NCI-H1436 (cell line): ENCODE data around the gene ADGRB3.
"Not testable (repeated sequence)": the region's sequence is repeated elsewhere in the genome, so short reads cannot be mapped to it uniquely, and the experiment has no call there.

Experiments
- DNase-seq: peaks from one replicate; lab custom pipeline; 2025; lab: John Stamatoyannopoulos, UW

The ADGRB3 gene

GRCh38 chr6:69265090-69265489 lies 630.0 kb downstream of the ADGRB3 start:
- no peak for DNase-seq

DNA sequence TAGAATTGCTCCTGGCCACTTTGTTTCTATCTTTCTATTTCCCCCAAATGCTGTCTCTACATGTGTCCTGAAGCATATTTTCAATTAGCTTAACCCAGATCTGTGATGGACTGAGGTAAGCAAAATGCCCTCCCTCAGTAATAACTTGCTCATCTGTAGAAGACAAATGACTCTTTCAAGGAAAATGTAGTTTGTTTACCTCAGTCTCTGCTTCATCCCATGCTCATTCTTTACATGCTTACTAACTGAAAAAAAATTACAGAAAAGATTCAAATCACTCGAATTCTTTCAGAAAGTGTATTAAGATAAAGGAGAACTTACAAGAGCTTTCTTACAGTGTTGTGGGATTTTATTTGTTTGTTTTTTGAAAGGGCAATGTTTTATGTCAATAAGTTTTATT lies 630.6 kb downstream of the ADGRB3 start:
- no peak for DNase-seq

- no peak for DNase-seq
These were observed 641.1 kb downstream of the ADGRB3 start for GRCh38 chr6:69276204-69276603.

DNA sequence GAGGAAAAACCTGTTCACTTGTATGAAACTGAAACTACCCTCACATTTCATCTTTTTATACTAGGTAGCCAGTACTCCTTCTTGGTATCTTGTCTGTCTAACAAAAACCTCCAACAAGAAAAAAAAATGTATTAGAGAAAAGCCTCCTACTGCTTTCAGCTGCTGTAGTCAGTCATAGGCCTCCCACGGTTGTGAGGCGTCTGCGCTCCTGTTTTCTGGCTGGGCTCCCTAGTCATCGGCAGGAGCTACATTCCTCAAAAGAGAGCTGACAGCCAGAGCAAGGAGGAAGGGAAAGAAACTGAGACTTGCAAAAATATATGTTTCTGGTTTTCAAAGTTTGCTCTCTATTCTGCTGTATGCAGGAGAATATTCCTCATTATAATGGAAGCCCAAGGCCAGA lies 644.7 kb downstream of the ADGRB3 start:
- DNase-seq = no peak

- DNase-seq = no peak
These were observed 645.8 kb downstream of the ADGRB3 start for GRCh38 chr6:69280858-69281257.

- DNase-seq = no peak
These were observed 649.2 kb downstream of the ADGRB3 start for GRCh38 chr6:69284176-69284730.

- DNase-seq = no peak
These were observed 650.0 kb downstream of the ADGRB3 start for GRCh38 chr6:69285054-69285453.

DNA sequence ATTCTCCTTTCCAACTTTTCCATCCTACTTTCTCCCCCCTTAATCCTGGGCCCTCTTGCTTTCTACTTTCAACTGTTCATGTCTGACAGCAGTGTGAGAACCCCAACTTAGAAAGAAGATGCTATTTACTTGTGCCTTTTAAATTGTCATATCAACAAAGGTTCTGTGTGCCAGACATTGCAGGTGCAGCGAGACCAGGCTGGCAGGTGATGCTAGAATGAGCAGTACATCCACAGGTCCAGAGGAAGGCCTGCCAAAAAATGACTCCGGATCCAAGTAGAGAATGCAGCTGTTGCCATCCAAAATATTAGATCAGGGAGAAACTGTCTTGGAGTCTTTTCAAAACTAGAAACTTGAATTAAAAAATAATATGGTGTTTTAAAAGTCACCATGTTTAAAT lies 651.2 kb downstream of the ADGRB3 start:
- DNase-seq = no peak

GRCh38 chr6:69288198-69288597 lies 653.1 kb downstream of the ADGRB3 start:
- not testable (repeated sequence) for DNase-seq

DNA sequence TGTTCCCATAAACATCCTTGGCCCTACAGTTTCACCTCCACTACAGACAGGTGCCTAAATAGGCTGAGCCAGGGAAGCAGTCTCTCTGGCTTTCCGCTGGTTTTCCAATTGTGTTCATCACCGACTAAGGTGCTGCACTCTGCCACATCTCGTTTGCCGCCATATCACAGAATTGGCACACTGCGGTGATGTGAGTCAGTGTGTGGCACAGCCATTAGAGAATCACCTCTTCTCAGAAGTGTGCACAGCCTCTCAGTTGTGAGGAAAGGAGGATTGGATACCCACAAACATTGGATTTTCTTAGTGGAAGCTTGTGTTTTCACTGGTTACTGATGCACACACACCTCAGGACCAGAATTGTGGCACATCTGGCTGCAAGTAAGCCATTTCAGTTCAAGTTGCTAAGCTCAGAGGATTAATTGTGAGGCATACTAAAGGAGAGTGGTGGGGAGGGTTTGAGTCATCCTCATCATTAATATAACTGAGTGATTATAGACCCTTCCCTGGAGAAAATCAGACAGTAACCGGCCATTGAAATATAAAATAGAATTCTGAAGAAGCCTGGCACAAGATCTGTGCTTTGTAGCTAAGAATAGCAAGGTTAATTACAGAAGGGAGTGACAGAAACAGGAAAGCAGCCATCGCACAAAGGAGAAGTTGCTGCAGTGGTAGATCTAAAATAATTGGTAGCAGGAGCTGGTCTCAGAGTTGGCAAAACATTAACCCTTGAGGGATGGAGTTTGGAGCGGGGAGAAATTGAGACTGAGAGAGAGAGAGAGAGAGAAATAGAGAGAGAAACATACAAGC lies 654.8 kb downstream of the ADGRB3 start:
- DNase-seq = no peak

DNA sequence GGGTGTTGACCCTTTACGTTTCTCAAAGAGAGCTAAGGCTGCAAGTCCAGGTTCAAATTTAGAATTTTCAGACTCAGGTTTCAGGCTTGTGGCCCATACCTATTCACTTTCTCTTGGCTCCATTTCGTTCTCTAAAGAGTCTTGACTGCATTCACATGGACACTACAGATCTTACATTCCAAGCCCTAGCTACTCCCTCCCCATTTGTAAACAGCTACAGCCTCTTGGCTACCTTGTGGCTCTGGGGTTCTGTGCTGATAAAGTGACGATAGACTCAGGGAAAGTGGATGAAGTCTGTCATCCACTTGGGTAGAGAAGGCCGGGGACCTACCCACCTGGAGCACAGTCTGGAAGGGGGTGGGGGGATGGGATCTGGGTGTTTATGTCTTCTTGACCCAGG lies 658.4 kb downstream of the ADGRB3 start:
- no peak for DNase-seq

- DNase-seq = no peak
These were observed 659.3 kb downstream of the ADGRB3 start for GRCh38 chr6:69294407-69294806.

DNA sequence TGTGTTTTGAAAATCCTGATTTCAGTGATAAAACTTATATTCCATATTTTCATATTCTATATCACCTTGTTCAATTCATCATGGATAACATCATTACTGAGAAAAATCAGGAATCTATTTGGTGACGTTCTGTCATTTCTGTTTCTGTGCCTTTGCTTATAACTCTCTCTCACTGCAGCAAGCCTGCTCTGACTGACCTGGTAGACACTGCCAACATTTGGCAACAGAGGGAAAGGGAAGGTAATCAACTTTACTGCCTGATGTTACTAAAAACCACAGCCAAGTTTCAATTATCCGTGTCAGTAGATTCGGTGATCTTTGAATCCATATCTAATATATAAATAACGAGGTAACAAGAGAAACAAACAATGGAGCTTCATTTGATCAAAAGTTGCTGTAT lies 659.8 kb downstream of the ADGRB3 start:
- DNase-seq = no peak

DNA sequence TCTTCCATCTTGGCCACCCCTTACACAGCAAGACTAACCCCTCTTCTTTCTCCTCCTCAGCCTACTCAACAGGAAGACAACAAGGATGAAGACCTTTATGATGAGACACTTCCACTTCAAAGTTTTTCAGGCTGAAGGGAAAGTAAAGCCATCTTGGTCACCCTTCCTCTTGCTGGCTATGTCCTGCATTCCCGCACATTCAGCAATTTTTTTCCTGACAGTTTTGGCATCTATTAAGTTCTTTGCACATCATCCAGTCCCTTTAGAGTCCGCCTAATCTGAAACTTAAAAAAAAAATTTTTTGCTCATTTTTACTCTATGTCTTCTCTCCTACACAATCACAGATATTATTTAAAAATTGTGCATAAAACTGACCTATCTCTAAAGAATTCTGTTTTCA lies 668.3 kb downstream of the ADGRB3 start:
- no peak for DNase-seq

DNA sequence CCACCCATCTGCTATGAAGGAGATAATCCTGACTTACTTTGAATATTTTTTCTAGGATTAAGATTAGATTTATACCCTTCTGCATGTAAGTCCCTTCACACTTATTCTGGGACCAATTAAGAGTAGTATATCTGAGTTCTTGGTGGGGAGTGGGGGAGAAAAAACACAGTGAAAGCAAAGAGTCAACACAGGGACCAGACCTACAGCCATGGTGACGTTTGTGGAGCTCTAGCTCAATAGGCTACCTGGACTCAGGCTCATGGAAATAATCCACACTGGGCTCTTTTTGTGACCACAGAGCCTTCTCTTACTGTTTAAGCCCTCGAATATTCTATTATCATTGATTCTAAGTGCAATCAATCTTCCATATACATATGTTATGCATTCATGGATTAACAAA lies 670.4 kb downstream of the ADGRB3 start:
- no peak for DNase-seq

GRCh38 chr6:69308584-69308983 lies 673.5 kb downstream of the ADGRB3 start:
- no peak for DNase-seq

DNA sequence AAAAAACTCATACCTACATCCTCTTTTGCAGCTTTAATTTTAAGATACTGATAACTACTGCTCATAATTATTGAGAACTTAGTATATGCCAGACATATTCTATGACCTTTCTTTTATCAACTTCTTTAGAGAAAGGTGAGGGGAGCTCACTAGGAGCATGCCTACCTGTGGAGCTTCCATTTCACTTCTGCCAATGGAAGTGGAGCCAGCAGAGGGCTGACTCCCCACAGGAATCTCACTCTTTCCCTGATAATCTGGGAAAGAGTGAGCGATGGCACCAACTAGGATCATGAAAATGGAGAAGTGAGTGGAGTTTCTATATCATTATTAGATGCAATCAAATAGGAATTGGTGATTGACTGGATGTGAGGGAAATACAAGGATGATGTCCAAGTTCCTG lies 676.8 kb downstream of the ADGRB3 start:
- DNase-seq = no peak

DNA sequence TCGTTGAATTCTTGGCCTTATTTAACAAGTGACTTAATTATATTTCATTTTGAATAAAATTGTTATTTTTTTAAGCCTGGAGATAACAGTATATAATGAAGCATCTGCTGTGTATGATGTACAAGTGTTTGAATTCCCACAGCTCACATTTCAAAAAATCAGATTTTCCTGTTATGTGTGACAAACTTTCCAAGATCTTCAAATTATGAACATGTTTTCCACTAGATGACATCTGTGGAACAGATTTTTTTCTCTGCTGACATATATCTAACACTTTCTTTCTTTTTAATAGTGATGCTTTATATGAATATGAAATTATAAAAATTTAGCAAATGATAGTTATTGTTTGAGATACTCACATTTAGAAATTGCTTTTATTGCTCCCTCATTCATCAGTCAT lies 678.9 kb downstream of the ADGRB3 start:
- DNase-seq = no peak

DNA sequence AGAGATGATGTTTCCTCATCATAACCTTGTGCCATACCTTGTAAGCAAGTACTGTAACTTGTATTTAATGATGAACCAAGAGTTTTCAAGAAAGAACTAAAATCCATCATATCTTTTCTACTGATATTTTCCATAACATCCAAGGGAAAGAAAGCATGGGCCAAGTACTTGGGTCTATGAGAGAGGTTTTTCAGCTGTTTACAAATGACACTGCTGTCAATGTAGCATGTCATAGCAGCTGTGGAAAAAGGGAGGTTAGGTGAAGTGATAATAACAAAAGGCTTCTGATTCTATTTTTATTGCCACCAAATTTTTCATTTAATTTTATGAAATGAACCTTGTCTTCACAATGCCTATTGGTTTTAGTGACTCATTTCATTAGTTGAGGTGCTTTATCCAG lies 679.4 kb downstream of the ADGRB3 start:
- DNase-seq = no peak

DNA sequence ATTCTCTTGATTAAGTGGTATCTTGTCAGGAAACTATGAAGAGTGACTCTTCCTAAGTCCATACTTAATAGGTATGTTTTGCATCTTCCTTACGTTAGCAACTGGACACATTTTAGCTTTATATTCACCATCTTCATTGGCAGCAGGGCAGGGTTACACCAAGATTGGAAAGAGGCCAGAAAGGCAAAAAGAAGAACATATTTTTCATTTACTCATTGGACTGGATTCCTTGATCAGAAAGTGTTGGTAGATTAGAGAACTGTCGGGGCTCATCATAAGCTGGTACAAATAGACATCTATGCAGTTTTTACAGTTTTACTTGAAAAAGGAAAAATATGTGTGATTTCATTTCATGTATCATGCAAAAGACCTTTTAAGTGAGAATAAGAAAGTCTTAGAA lies 696.8 kb downstream of the ADGRB3 start:
- no peak for DNase-seq

DNA sequence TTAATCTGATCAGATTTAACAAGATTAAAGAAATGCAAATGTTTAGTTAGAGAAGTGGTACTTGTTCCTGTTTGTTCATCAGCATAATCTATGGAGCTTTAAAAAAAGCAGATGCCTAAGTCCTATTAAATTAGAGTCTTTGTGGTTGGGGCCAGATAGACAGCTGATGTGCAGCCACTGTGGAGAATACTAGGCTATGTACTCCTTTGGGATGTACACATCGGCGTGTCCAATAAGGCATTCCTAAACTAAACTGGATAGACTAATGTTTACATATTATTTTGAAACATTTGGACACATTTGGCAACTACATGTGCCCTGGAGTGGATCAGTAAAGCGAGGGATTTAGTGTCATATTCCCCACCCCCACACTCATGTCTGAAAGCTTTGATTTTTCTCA lies 702.2 kb downstream of the ADGRB3 start:
- no peak for DNase-seq

- DNase-seq = no peak
These were observed 703.5 kb downstream of the ADGRB3 start for GRCh38 chr6:69338431-69339162.

DNA sequence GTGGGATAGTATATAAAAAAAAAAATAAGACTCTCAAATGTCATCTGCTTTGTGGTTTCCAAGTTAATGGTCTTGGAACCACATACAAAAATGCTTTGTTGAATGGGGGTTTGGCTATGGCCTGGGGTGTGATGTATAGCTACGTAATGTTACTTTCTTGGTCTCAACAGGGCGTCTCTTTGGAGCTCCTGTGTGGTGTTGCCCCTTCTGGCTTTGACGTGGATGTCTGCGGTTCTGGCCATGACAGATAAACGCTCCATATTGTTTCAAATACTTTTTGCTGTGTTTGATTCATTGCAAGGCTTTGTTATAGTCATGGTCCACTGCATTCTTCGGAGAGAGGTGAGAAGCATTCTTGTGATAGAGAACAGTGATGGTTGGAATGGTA lies 704.1 kb downstream of the ADGRB3 start:
- no peak for DNase-seq
